ENCODE measurements around the gene DCDC2B. TPM values are rescaled to one million over a fixed set of nuclear protein-coding genes. Genes with fewer than 3 reads are reported as not detected.

Gene DCDC2B
- polyA plus RNA-seq, 4 donors, result 0.41 TPM; not detected in 3

GRCh38 chr1:32179443-32180185, 29.3 kb upstream of the DCDC2B start, which contains the start of gene TXLNA:
Gene TXLNA, plus strand, starts transcription at chr1:32179675. Its CDS starts 671 bp downstream, at chr1:32180346.
- FAIRE-seq (no peak), DNase-seq (peak; percentile 93 to 96)
- Histone ChIP-seq H3K4me3 (ENCODE audit: low read depth in 1 of 3, low read length in 3 of 3) (peak within 1 kb of the TSS; percentile 66 to 88 (median 69)), H3K27me3 (ENCODE audit: control insufficient read depth in 3 of 3, insufficient read depth in 3 of 3, low read length in 3 of 3) (no peaks in the 10 kb centered on the region), H3K27ac (ENCODE audit: low read depth in 1 of 3, low read length in 2 of 3) (peak within 1 kb of the TSS; percentile 88 to 99 (median 98)), H3K36me3 (ENCODE audit: control insufficient read depth in 3 of 3, insufficient read depth in 2 of 3, low read depth in 1 of 3, low read length in 3 of 3) (peaks cover 0 to 40% (median 2%) of the 10 kb centered on the region in 3 donors), H3K4me1 (ENCODE audit: control insufficient read depth in 3 of 3, insufficient read depth in 2 of 3, low read depth in 1 of 3, low read length in 2 of 3) (peaks cover 2 to 25% (median 6%) of the 10 kb centered on the region in 3 donors), H3K9me3 (ENCODE audit: control insufficient read depth in 2 of 2, insufficient read depth in 1 of 2, low read depth in 1 of 2, low read length in 1 of 2) (no peaks in the 10 kb centered on the region)
- WGBS, 3 donors, result 0 to 1% (median 0%) methylated on average over 54 to 79 of the region's 79 CpGs

GRCh38 chr1:32180186-32181060, 28.5 kb upstream of the DCDC2B start:
- Histone ChIP-seq H3K4me1 (ENCODE audit: control insufficient read depth in 3 of 3, insufficient read depth in 2 of 3, low read depth in 1 of 3, low read length in 2 of 3) (peaks cover 2 to 25% (median 6%) of the 10 kb centered on the region in 3 donors), H3K27ac (ENCODE audit: low read depth in 1 of 3, low read length in 2 of 3) (peak overlapping the region; percentile 88 to 99 (median 98)), H3K9me3 (ENCODE audit: control insufficient read depth in 2 of 2, insufficient read depth in 1 of 2, low read depth in 1 of 2, low read length in 1 of 2) (no peaks in the 10 kb centered on the region), H3K36me3 (ENCODE audit: control insufficient read depth in 3 of 3, insufficient read depth in 2 of 3, low read depth in 1 of 3, low read length in 3 of 3) (peaks cover 0 to 36% (median 2%) of the 10 kb centered on the region in 3 donors), H3K4me3 (ENCODE audit: low read depth in 1 of 3, low read length in 3 of 3) (peak overlapping the region; percentile 66 to 88 (median 69)), H3K27me3 (ENCODE audit: control insufficient read depth in 3 of 3, insufficient read depth in 3 of 3, low read length in 3 of 3) (no peaks in the 10 kb centered on the region)
- FAIRE-seq (no peak), DNase-seq (peak in 1 of 2 donors; percentile 37)
- WGBS, 3 donors, result 5% methylated on average over 36 of the region's 36 CpGs

DNA sequence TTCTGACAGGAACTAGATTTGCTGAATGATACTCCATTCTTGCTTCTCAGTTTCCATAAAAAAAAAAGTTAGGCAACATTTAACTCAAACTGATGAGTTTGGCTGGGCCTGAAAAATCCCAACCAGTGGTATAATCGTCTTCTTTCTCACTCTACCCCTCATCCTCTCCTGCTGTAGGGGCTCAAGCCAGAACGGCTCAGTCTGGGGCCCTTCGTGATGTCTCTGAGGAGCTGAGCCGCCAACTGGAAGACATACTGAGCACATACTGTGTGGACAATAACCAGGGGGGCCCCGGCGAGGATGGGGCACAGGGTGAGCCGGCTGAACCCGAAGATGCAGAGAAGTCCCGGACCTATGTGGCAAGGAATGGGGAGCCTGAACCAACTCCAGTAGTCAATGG, 27.8 kb upstream of the DCDC2B start:
- H3K36me3 ChIP-seq (ENCODE audit: control insufficient read depth in 3 of 3, insufficient read depth in 2 of 3, low read depth in 1 of 3, low read length in 3 of 3), result peaks cover 0 to 42% (median 2%) of the 10 kb centered on the region in 3 donors
- H3K4me3 ChIP-seq (ENCODE audit: low read depth in 1 of 3, low read length in 3 of 3), result peak overlapping the region in 1 of 3 donors; percentile 69
- DNase-seq (no peak), FAIRE-seq (no peak)
- H3K27me3 ChIP-seq (ENCODE audit: control insufficient read depth in 3 of 3, insufficient read depth in 3 of 3, low read length in 3 of 3), result no peaks in the 10 kb centered on the region
- peaks cover 2 to 25% (median 6%) of the 10 kb centered on the region in 3 donors for H3K4me1 ChIP-seq (ENCODE audit: control insufficient read depth in 3 of 3, insufficient read depth in 2 of 3, low read depth in 1 of 3, low read length in 2 of 3)
- peak overlapping the region in 1 of 3 donors; percentile 12 for H3K27ac ChIP-seq (ENCODE audit: low read depth in 1 of 3, low read length in 2 of 3)
- 74 to 83% (median 79%) methylated on average over 9 of the region's 9 CpGs for WGBS, 3 donors
- H3K9me3 ChIP-seq (ENCODE audit: control insufficient read depth in 2 of 2, insufficient read depth in 1 of 2, low read depth in 1 of 2, low read length in 1 of 2), result no peaks in the 10 kb centered on the region

GRCh38 chr1:32181563-32181962, 27.3 kb upstream of the DCDC2B start:
- peak overlapping the region in 1 of 3 donors; percentile 12 for H3K27ac ChIP-seq (ENCODE audit: low read depth in 1 of 3, low read length in 2 of 3)
- FAIRE-seq (no peak), DNase-seq (no peak)
- H3K36me3 ChIP-seq (ENCODE audit: control insufficient read depth in 3 of 3, insufficient read depth in 2 of 3, low read depth in 1 of 3, low read length in 3 of 3), result peaks cover 0 to 43% (median 2%) of the 10 kb centered on the region in 3 donors
- no peaks in the 10 kb centered on the region for H3K27me3 ChIP-seq (ENCODE audit: control insufficient read depth in 3 of 3, insufficient read depth in 3 of 3, low read length in 3 of 3)
- 78 to 84% (median 79%) methylated on average over 5 of the region's 5 CpGs for WGBS, 3 donors
- H3K4me1 ChIP-seq (ENCODE audit: control insufficient read depth in 3 of 3, insufficient read depth in 2 of 3, low read depth in 1 of 3, low read length in 2 of 3), result peaks cover 2 to 25% (median 6%) of the 10 kb centered on the region in 3 donors
- no peaks in the 10 kb centered on the region for H3K9me3 ChIP-seq (ENCODE audit: control insufficient read depth in 2 of 2, insufficient read depth in 1 of 2, low read depth in 1 of 2, low read length in 1 of 2)
- no peak overlapping the region for H3K4me3 ChIP-seq (ENCODE audit: low read depth in 1 of 3, low read length in 3 of 3)

GRCh38 chr1:32182060-32182459, 26.8 kb upstream of the DCDC2B start:
- Histone ChIP-seq H3K36me3 (ENCODE audit: control insufficient read depth in 3 of 3, insufficient read depth in 2 of 3, low read depth in 1 of 3, low read length in 3 of 3) (peaks cover 1 to 47% (median 2%) of the 10 kb centered on the region in 3 donors), H3K9me3 (ENCODE audit: control insufficient read depth in 2 of 2, insufficient read depth in 1 of 2, low read depth in 1 of 2, low read length in 1 of 2) (no peaks in the 10 kb centered on the region), H3K4me1 (ENCODE audit: control insufficient read depth in 3 of 3, insufficient read depth in 2 of 3, low read depth in 1 of 3, low read length in 2 of 3) (peaks cover 2 to 25% (median 6%) of the 10 kb centered on the region in 3 donors), H3K27ac (ENCODE audit: low read depth in 1 of 3, low read length in 2 of 3) (no peak overlapping the region), H3K4me3 (ENCODE audit: low read depth in 1 of 3, low read length in 3 of 3) (no peak overlapping the region), H3K27me3 (ENCODE audit: control insufficient read depth in 3 of 3, insufficient read depth in 3 of 3, low read length in 3 of 3) (no peaks in the 10 kb centered on the region)
- no peak for FAIRE-seq
- DNase-seq, result no peak
- WGBS, 3 donors, result 83 to 85% (median 83%) methylated on average over 6 of the region's 6 CpGs

DNA sequence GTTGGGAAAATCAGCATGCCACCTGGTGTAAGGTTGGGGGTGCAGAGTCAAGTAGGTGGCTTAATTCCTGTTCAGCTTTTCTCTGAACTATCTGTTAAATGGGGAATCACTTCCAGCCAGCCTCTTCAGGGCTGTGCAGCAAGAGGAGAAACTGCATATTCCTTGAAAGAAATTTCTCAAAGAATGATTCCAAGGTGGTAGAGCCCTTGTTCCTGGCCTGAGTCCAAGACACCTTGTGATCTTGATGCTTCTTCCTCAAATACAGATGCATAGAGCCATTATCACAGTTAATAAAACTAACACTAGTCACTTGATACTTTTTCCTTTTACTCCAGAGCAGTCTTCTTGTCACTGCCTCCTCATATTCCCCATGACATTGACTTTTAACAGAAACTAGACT, 24.2 kb upstream of the DCDC2B start:
- Histone ChIP-seq H3K9me3 (ENCODE audit: control insufficient read depth in 2 of 2, insufficient read depth in 1 of 2, low read depth in 1 of 2, low read length in 1 of 2) (no peaks in the 10 kb centered on the region), H3K36me3 (ENCODE audit: control insufficient read depth in 3 of 3, insufficient read depth in 2 of 3, low read depth in 1 of 3, low read length in 3 of 3) (peaks cover 15 to 71% (median 17%) of the 10 kb centered on the region in 3 donors), H3K27ac (ENCODE audit: low read depth in 1 of 3, low read length in 2 of 3) (no peak overlapping the region), H3K4me1 (ENCODE audit: control insufficient read depth in 3 of 3, insufficient read depth in 2 of 3, low read depth in 1 of 3, low read length in 2 of 3) (peaks cover 0 to 16% (median 6%) of the 10 kb centered on the region in 3 donors), H3K27me3 (ENCODE audit: control insufficient read depth in 3 of 3, insufficient read depth in 3 of 3, low read length in 3 of 3) (no peaks in the 10 kb centered on the region), H3K4me3 (ENCODE audit: low read depth in 1 of 3, low read length in 3 of 3) (no peak overlapping the region)
- DNase-seq (no peak), FAIRE-seq (no peak)

DNA sequence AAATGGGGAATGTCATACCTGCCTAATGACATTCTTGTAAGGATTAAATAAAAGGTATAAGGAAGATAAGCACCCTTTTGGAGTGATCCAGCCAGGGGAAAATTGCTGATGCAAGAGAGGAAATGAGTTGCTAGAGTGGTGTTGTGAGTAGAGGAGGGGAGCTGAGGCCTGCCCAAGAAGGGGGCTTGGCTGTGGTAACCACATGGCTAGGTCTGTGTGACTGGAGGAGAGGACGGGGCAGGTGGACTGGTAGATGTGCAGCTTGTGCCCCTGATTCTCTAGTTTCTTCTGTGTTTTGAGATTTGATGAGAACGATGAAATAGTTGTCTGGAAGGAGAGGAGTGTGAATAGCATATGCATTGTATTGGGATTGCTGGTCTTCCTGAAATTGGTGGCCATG, 22.8 kb upstream of the DCDC2B start:
- DNase-seq, result no peak
- Histone ChIP-seq H3K4me3 (ENCODE audit: low read depth in 1 of 3, low read length in 3 of 3) (no peak overlapping the region), H3K27ac (ENCODE audit: low read depth in 1 of 3, low read length in 2 of 3) (no peak overlapping the region), H3K27me3 (ENCODE audit: control insufficient read depth in 3 of 3, insufficient read depth in 3 of 3, low read length in 3 of 3) (no peaks in the 10 kb centered on the region), H3K36me3 (ENCODE audit: control insufficient read depth in 3 of 3, insufficient read depth in 2 of 3, low read depth in 1 of 3, low read length in 3 of 3) (peaks cover 22 to 78% (median 24%) of the 10 kb centered on the region in 3 donors), H3K9me3 (ENCODE audit: control insufficient read depth in 2 of 2, insufficient read depth in 1 of 2, low read depth in 1 of 2, low read length in 1 of 2) (no peaks in the 10 kb centered on the region), H3K4me1 (ENCODE audit: control insufficient read depth in 3 of 3, insufficient read depth in 2 of 3, low read depth in 1 of 3, low read length in 2 of 3) (peaks cover 0 to 9% (median 4%) of the 10 kb centered on the region in 3 donors)
- no peak for FAIRE-seq
- WGBS, 3 donors, result 92 to 95% (median 95%) methylated on average over 2 of the region's 2 CpGs

- WGBS, 3 donors, result 70 to 85% (median 83%) methylated on average over 2 of the region's 2 CpGs
- Histone ChIP-seq H3K27me3 (ENCODE audit: control insufficient read depth in 3 of 3, insufficient read depth in 3 of 3, low read length in 3 of 3) (no peaks in the 10 kb centered on the region), H3K4me1 (ENCODE audit: control insufficient read depth in 3 of 3, insufficient read depth in 2 of 3, low read depth in 1 of 3, low read length in 2 of 3) (peaks cover 0 to 4% (median under 1%) of the 10 kb centered on the region in 3 donors), H3K36me3 (ENCODE audit: control insufficient read depth in 3 of 3, insufficient read depth in 2 of 3, low read depth in 1 of 3, low read length in 3 of 3) (peaks cover 22 to 78% (median 28%) of the 10 kb centered on the region in 3 donors), H3K4me3 (ENCODE audit: low read depth in 1 of 3, low read length in 3 of 3) (no peak overlapping the region), H3K27ac (ENCODE audit: low read depth in 1 of 3, low read length in 2 of 3) (no peak overlapping the region), H3K9me3 (ENCODE audit: control insufficient read depth in 2 of 2, insufficient read depth in 1 of 2, low read depth in 1 of 2, low read length in 1 of 2) (no peaks in the 10 kb centered on the region)
- DNase-seq (no peak), FAIRE-seq (no peak)
These were observed 22.4 kb upstream of the DCDC2B start for GRCh38 chr1:32186491-32186890.

Measured in small intestine (tissue), 7 donors.